HFF-Myc (cell line): ENCODE data around the gene AMD1.

Experiments used
- DNase-seq: peaks from one replicate; pipeline ENCODE4 v3.0.0-alpha.2; 2011; ENCODE audit warnings: low read depth; ENCODE audit errors: extremely low read depth
- H3K4me3 ChIP-seq: replicated peaks from 2 replicates; pipeline ENCODE4 v1.5.1; 2011; ENCODE audit warnings: low read depth, mild to moderate bottlenecking, control low read depth, low read length
- CTCF ChIP-seq: IDR thresholded peaks from 2 replicates; pipeline ENCODE4 v1.5.1; 2012; ENCODE audit warnings: mild to moderate bottlenecking, low read depth, low read length, control low read depth; ENCODE audit errors: missing control alignments

Gene AMD1

GRCh38 chr6:110884321-110884720 is 9.7 kb downstream of the AMD1 start:
- no peak for TF ChIP-seq CTCF
- no peak overlapping the region for H3K4me3 ChIP-seq
- DNase-seq = no peak

DNA sequence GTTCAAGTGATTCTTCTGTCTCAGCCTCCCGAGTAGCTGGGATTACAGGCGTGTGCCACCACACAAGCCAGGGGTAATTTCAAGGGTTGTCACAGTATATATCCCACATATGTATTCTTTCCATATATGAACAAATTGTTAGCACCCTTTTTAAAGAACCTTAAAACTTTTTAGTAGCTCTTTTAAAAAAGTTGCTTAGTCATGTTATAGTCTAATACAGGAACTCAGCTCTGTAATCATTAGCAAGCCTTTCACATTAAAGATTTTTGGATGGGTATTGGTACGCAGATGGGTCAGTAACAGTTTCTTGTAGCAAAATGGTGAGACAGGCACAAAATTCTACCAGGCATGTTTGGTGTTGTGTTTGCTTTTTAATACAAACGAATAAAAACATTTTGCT is 10.9 kb downstream of the AMD1 start:
- TF ChIP-seq CTCF = no peak

GRCh38 chr6:110886555-110887167 is 12.1 kb downstream of the AMD1 start:
- no peak for TF ChIP-seq CTCF
- DNase-seq = no peak
- no peak overlapping the region for H3K4me3 ChIP-seq

More for the DNA sequence above, 10.9 kb downstream of the AMD1 start:
- no peak overlapping the region for H3K4me3 ChIP-seq
- no peak for DNase-seq

- no peak for TF ChIP-seq CTCF
- H3K4me3 ChIP-seq = no peak overlapping the region
- no peak for DNase-seq
Measured at GRCh38 chr6:110890288-110890687, 15.7 kb downstream of the AMD1 start.

GRCh38 chr6:110895907-110896608 is 21.5 kb downstream of the AMD1 start:
- no peak overlapping the region for H3K4me3 ChIP-seq
- no peak for DNase-seq
- TF ChIP-seq CTCF = no peak

DNA sequence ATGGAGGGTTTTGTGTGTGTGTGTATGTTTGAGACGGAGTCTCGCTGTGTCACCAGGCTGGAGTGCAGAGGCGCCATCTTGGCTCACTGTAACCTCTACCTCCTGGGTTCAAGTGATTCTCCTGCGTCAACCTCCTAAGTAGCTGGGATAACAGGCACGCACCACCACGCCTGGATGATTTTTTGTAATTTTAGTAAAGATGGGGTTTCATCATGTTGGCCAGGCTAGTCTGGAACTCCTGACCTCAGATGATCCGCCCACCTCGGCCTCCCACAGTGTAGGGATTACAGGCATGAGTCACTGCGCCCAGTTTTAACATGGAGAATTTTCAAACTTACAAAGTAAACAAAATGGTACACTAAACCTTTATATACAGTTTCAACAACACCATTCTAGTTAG is 22.8 kb downstream of the AMD1 start:
- no peak for TF ChIP-seq CTCF
- no peak overlapping the region for H3K4me3 ChIP-seq
- DNase-seq = no peak
